Loucy (cell line): ENCODE results near the gene MECR.

Source experiments
- CTCF ChIP-seq: fragments of 200-600 bp; sonication (generic); conservative IDR thresholded peaks from 2 replicates; pipeline ENCODE4 v1.5.1; 2014; ENCODE audit warnings: mild to moderate bottlenecking, antibody characterized with exemption, low read length
- EZH2phosphoT487 ChIP-seq: fragments of 200-600 bp; IDR thresholded peaks from 2 replicates; pipeline ENCODE4 v1.6.1; 2018; ENCODE audit warnings: antibody characterized with exemption, mild to moderate bottlenecking, moderate library complexity, borderline replicate concordance

GRCh38 chr1:29162025-29162424, 68.7 kb downstream of the MECR start:
- no peak for TF ChIP-seq CTCF
- no peak for TF ChIP-seq EZH2phosphoT487
